K562 (cell line): ENCODE data around the gene RASD2. TPM values are rescaled to one million over a fixed set of nuclear protein-coding genes. Genes with fewer than 3 reads are reported as not detected.

ENCODE experiments used
- ATAC-seq: fragments of 200-7000 bp; cut with Tn5 transposase; 3 replicates; pipeline ENCODE4 v1.9.1; 2020; ENCODE audit warnings: moderate library complexity
- BruUV-seq: library from RNA; stranded (reverse); fragments of 400-500 nt; replicated peaks from 2 replicates; lab custom pipeline; 2021; lab: Mats Ljungman, UMichigan
- CTCF ChIA-PET: fragments of 300-600 bp; formaldehyde crosslinking; extraction: SDS; loops from one replicate; lab custom pipeline; 2021; ENCODE audit warnings: low intra/inter-chr PET ratio; lab: Yijun Ruan, JAX
- POLR2A ChIA-PET: fragments of 300-600, 350-650 bp; sonication (Branson Sonifier 250); formaldehyde crosslinking; extraction: SDS; loops from one replicate; lab custom pipeline; 2021; ENCODE audit warnings: antibody characterized with exemption, inconsistent platforms; lab: Yijun Ruan, JAX
- DNase-seq, 4 experiments: peaks; one replicate each; pipeline versions ENCODE4 v3.0.0 to v3.0.0-alpha.2; 2011 to 2018; ENCODE audit warnings: low spot score in 3 of 4, mixed read lengths in 3 of 4; ENCODE audit errors: extremely low read depth in 1 of 4
- FAIRE-seq: peaks from 2 replicates; lab custom pipeline; 2011; peaks lifted over from hg19 to GRCh38; lab: Jason Lieb, UNC
- H2AFZ ChIP-seq: 2 replicates; pipeline ENCODE4 v1.6.0; 2011; ENCODE audit warnings: low read depth, low read length, control low read depth, inconsistent platforms
- H3K27ac ChIP-seq: fragments of 200-600 bp; 3 replicates; pipeline ENCODE4 v1.8.0; 2011; ENCODE audit warnings: low read depth, mild to moderate bottlenecking, control low read depth, inconsistent platforms, low read length, moderate library complexity, mixed read lengths; ENCODE audit errors: extremely low read depth
- H3K27me3 ChIP-seq, 2 experiments: fragments of 300-600 bp in 1 of 2; 2 replicates in 1 of 2; 3 replicates in 1 of 2; pipeline versions ENCODE4 v1.6.0 to v1.8.0; 2011; ENCODE audit warnings: inconsistent platforms in 2 of 2, low read length in 2 of 2, mild to moderate bottlenecking in 1 of 2, mixed read lengths in 1 of 2, moderate library complexity in 1 of 2; ENCODE audit not compliant: control insufficient read depth in 2 of 2, insufficient read depth in 2 of 2
- H3K36me3 ChIP-seq: fragments of 300-600 bp; 3 replicates; pipeline ENCODE4 v1.8.0; 2011; ENCODE audit warnings: mild to moderate bottlenecking, low read length, inconsistent platforms; ENCODE audit not compliant: control insufficient read depth, insufficient read depth
- H3K4me1 ChIP-seq, 2 experiments: fragments of 200-600 bp in 1 of 2; replicated peaks in 1 of 2; 2 replicates in 1 of 2; 3 replicates in 1 of 2; pipeline versions ENCODE4 v1.5.1 to v1.8.0; 2011; ENCODE audit warnings: inconsistent platforms in 2 of 2, low read length in 2 of 2, mild to moderate bottlenecking in 1 of 2, mixed read lengths in 1 of 2, moderate library complexity in 1 of 2; ENCODE audit not compliant: control insufficient read depth in 2 of 2, insufficient read depth in 2 of 2
- H3K4me2 ChIP-seq: 2 replicates; pipeline ENCODE4 v1.6.1; 2011; ENCODE audit warnings: low read length, control low read depth, inconsistent platforms, mixed read lengths; ENCODE audit not compliant: insufficient read depth
- H3K4me3 ChIP-seq: fragments of 200-600 bp; sonication (generic), shearing (Covaris generic); 2 replicates; pipeline ENCODE4 v1.5.1; 2016; ENCODE audit warnings: control low read depth, inconsistent platforms
- H3K79me2 ChIP-seq: fragments of 200-600 bp; 3 replicates; pipeline ENCODE4 v1.8.0; 2011; ENCODE audit warnings: low read length, inconsistent platforms; ENCODE audit not compliant: control insufficient read depth, insufficient read depth
- H3K9ac ChIP-seq, 2 experiments: 2 replicates each; pipeline versions ENCODE4 v1.6.0 to v1.6.1; 2011; ENCODE audit warnings: low read depth in 2 of 2, low read length in 2 of 2, control low read depth in 1 of 2, inconsistent platforms in 1 of 2, mild to moderate bottlenecking in 1 of 2, mixed read lengths in 1 of 2; ENCODE audit not compliant: insufficient read depth in 1 of 2
- H3K9me1 ChIP-seq: one replicate; pipeline ENCODE4 v1.6.0; 2011; ENCODE audit warnings: inconsistent platforms, mild to moderate bottlenecking, low read length, moderate library complexity; ENCODE audit not compliant: control insufficient read depth, insufficient read depth
- H3K9me3 ChIP-seq: replicated peaks from 2 replicates; pipeline ENCODE4 v1.5.1; 2011; ENCODE audit warnings: low read depth, low read length, inconsistent platforms; ENCODE audit not compliant: control insufficient read depth, insufficient read depth
- H4K20me1 ChIP-seq: replicated peaks from 2 replicates; pipeline ENCODE4 v1.6.1; 2011; ENCODE audit warnings: low read length, inconsistent platforms, mixed read lengths; ENCODE audit not compliant: control insufficient read depth, insufficient read depth
- ZFP36 ChIP-seq: fragments of 150-350 bp; IDR thresholded peaks from 2 replicates; pipeline ENCODE4 v1.6.1; 2018; ENCODE audit warnings: low read length, low read depth; ENCODE audit not compliant: partially characterized antibody
- WGBS: fragments of 100-300 bp; shearing (Covaris generic); methylation state at CpG from one replicate; pipeline ENCODE4 v1.1.6; 2016; ENCODE audit warnings: low coverage, mixed read lengths; ENCODE audit not compliant: insufficient coverage; ENCODE audit errors: missing lambda C conversion rate; 5-methylcytosine and 5-hydroxymethylcytosine counted together
- in situ Hi-C: fragments of 300-500 bp; cut with MboI; formaldehyde crosslinking; loops from 4 replicates; pipeline ENCODE4 v1.15.0; 2018; ENCODE audit warnings: inconsistent platforms, mixed read lengths
- intact Hi-C: fragments of 100-400 bp; cut with micrococcal nuclease; formaldehyde crosslinking; loops from 2 replicates; pipeline ENCODE4 v1.14.2; 2022
- polyA plus RNA-seq, 8 experiments: library from polyadenylated mRNA; depleted of rRNA in 4 of 8; stranded (reverse) in 5 of 8; unstranded in 3 of 8; fragments of >200 nt; fragmentation: Nextera tagmentation in 2 of 8; fragmentation: Illumina TruSeq in 1 of 8; extraction: Ambion mirVana in 2 of 8; extraction: Trizol in 1 of 8; gene quantifications; 2 replicates each; pipeline versions ENCODE4 v1.2.1 to v1.2.3, GENCODE V29; 2011 to 2014; ENCODE audit warnings: inconsistent platforms in 1 of 8, missing spikeins in 1 of 8
- total RNA-seq, 7 experiments: library from RNA; depleted of rRNA in 6 of 7; stranded (reverse); fragments of >200 nt in 6 of 7; fragmentation: Illumina TruSeq in 2 of 7; extraction: Trizol in 2 of 7; gene quantifications; 2 replicates each; pipeline versions ENCODE4 v1.2.1 to v1.2.3, GENCODE V29; 2011 to 2021; ENCODE audit warnings: low replicate concordance in 1 of 7
- TF ChIP-seq, protein P1 (sequence below): fragments of 250-450 bp; sonication (Bioruptor Pico); IDR thresholded peaks from 2 replicates; pipeline ENCODE4 v1.5.0; 2022; ENCODE audit warnings: mild to moderate bottlenecking

The RASD2 gene
- total and polyA plus RNA-seq, 9 of the 15 experiments (the other 6 are each of a cell fraction or from before 2014, with no cell fraction given): 0.05 TPM; not detected in 8

DNA sequence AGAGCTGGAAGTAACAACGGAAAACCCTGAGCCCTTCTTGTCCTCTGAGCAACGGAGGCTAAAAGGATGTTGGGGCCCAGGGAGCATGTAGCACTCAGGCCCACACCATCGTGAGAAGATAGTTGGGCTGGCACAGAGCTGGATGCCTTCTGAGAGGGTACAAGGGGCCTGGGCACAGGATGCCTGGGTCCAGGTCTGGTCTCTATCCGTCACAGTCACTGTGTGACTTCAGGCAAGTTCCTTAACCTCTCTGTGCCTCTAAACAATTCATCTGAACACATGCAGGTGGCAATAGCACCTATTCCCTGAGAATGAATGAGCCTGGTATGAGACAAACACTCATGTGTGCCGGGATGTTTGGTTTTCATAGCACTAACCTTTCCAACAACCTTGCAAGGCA lies 47.3 kb downstream of the RASD2 start:
- WGBS: 16% methylated on average over 4 of the region's 5 CpGs
- ATAC-seq (no peak), DNase-seq (no peak), FAIRE-seq (no peak)
- no peak overlapping the region for H3K27ac ChIP-seq
- H3K9ac ChIP-seq: no peak overlapping the region
- no peaks in the 10 kb centered on the region for H3K79me2 ChIP-seq
- H3K9me1 ChIP-seq: no peaks in the 10 kb centered on the region
- ChIA-PET POLR2A (no interaction called here), CTCF (no interaction called here)
- BruUV-seq: no TSS peak
- H3K4me1 ChIP-seq: peaks cover 5 to 6% of the 10 kb centered on the region in 2 experiments; a peak in 4 of 5 replicates
- peak; percentile 21 for TF ChIP-seq ZFP36
- TF ChIP-seq, protein P1, sequence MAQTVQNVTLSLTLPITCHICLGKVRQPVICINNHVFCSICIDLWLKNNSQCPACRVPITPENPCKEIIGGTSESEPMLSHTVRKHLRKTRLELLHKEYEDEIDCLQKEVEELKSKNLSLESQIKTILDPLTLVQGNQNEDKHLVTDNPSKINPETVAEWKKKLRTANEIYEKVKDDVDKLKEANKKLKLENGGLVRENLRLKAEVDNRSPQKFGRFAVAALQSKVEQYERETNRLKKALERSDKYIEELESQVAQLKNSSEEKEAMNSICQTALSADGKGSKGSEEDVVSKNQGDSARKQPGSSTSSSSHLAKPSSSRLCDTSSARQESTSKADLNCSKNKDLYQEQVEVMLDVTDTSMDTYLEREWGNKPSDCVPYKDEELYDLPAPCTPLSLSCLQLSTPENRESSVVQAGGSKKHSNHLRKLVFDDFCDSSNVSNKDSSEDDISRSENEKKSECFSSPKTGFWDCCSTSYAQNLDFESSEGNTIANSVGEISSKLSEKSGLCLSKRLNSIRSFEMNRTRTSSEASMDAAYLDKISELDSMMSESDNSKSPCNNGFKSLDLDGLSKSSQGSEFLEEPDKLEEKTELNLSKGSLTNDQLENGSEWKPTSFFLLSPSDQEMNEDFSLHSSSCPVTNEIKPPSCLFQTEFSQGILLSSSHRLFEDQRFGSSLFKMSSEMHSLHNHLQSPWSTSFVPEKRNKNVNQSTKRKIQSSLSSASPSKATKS (CRISPR knock-in tag): no peak
- no peaks in the 10 kb centered on the region for H4K20me1 ChIP-seq
- in situ Hi-C loops (loop anchor here (5.0 kb wide), 1 partner anchor 96 kb away; no protein-coding TSS in a partner anchor), intact Hi-C loops (loop anchor here (5.0 to 10.0 kb wide), 2 partner anchors 34 to 93 kb away; no protein-coding TSS in a partner anchor)
- H3K27me3 ChIP-seq: no peaks in the 10 kb centered on the region
- H3K36me3 ChIP-seq: no peaks in the 10 kb centered on the region
- no peaks in the 10 kb centered on the region for H3K9me3 ChIP-seq
- no peak overlapping the region for H3K4me2 ChIP-seq
- no peak overlapping the region for H2AFZ ChIP-seq
- no peak overlapping the region for H3K4me3 ChIP-seq
